Spleen (tissue), 11 donors: Measurements from ENCODE around the gene WDR44. TPM values are rescaled to one million over a fixed set of nuclear protein-coding genes. Genes with fewer than 3 reads are reported as not detected.
A peak's percentile ranks its signal among the peaks of the same experiment; 100 is the strongest.

Experiments used
- DNase-seq: peaks from one replicate; pipeline ENCODE4 v3.0.0-alpha.2; 2020
- H3K27ac ChIP-seq, 8 donors: fragments of 200-600 bp; sonication (generic) in 7 of 8; 1 replicate in 4 of 8; 2 replicates in 4 of 8; pipeline versions ENCODE4 v1.5.0 to v1.8.0; 2016 to 2021; ENCODE audit warnings: inconsistent platforms in 4 of 8, mild to moderate bottlenecking in 4 of 8, moderate library complexity in 1 of 8
- H3K27me3 ChIP-seq, 7 donors: fragments of 200-600 bp; sonication (generic) in 6 of 7; replicated peaks in 1 of 7; 1 replicate in 4 of 7; 2 replicates in 3 of 7; pipeline versions ENCODE4 v1.5.0 to v1.8.0; 2016 to 2021; ENCODE audit warnings: inconsistent platforms in 3 of 7, mild to moderate bottlenecking in 1 of 7
- H3K36me3 ChIP-seq, 6 donors: fragments of 200-600 bp; sonication (generic) in 5 of 6; 1 replicate in 4 of 6; 2 replicates in 2 of 6; pipeline versions ENCODE4 v1.5.0 to v1.8.0; 2016 to 2021; ENCODE audit warnings: inconsistent platforms in 2 of 6
- H3K4me1 ChIP-seq, 6 donors: fragments of 200-600 bp; sonication (generic) in 5 of 6; 1 replicate in 3 of 6; 2 replicates in 3 of 6; pipeline versions ENCODE4 v1.5.0 to v1.8.0; 2016 to 2021; ENCODE audit warnings: inconsistent platforms in 3 of 6
- H3K4me3 ChIP-seq, 8 donors: fragments of 200-600 bp; sonication (generic) in 7 of 8; 1 replicate in 4 of 8; 2 replicates in 4 of 8; pipeline versions ENCODE4 v1.5.0 to v1.8.0; 2016 to 2021; ENCODE audit warnings: inconsistent platforms in 4 of 8, mild to moderate bottlenecking in 4 of 8, moderate library complexity in 2 of 8
- H3K9me3 ChIP-seq, 8 donors: fragments of 200-600 bp; sonication (generic) in 7 of 8; 1 replicate in 4 of 8; 2 replicates in 4 of 8; pipeline versions ENCODE4 v1.5.0 to v1.8.0; 2016 to 2021; ENCODE audit warnings: inconsistent platforms in 4 of 8
- CTCF ChIP-seq, 11 experiments: fragments of 200-600 bp in 7 of 11; fragments of 450-650 bp in 4 of 11; sonication (generic) in 4 of 11; IDR thresholded peaks in 8 of 11; conservative IDR thresholded peaks in 3 of 11; 1 replicate in 7 of 11; 2 replicates in 4 of 11; pipeline versions ENCODE4 v1.4.0 to v1.8.0; 2016 to 2021; ENCODE audit warnings: antibody characterized with exemption in 11 of 11, inconsistent platforms in 4 of 11, mild to moderate bottlenecking in 1 of 11
- POLR2A ChIP-seq, 3 donors: fragments of 450-650 bp; IDR thresholded peaks; one replicate each; pipeline ENCODE4 v1.5.1; 2017; ENCODE audit warnings: antibody characterized with exemption in 3 of 3, mild to moderate bottlenecking in 1 of 3
- POLR2AphosphoS5 ChIP-seq, 3 donors: sonication (generic); formaldehyde crosslinking; IDR thresholded peaks; one replicate each; pipeline ENCODE4 v1.5.1; 2017; ENCODE audit warnings: antibody characterized with exemption in 3 of 3
- WGBS, 5 donors: extraction: QIAGEN DNeasy Blood & Tissue Kit in 3 of 5; methylation state at CpG; one replicate each; pipeline versions ENCODE4 v1.1.5 to v1.1.7; 2013 to 2018; 5-methylcytosine and 5-hydroxymethylcytosine counted together
- intact Hi-C: fragments of 100-400 bp; cut with DNase I; formaldehyde crosslinking; loops from one replicate; pipeline ENCODE4 v1.15.0; 2023; ENCODE audit warnings: low total_unique reads
- polyA plus RNA-seq, 3 donors: library from polyadenylated mRNA; stranded (reverse); fragments of 200-250 nt; gene quantifications; one replicate each; pipeline ENCODE4 v1.2.1, GENCODE V29; 2013
- total RNA-seq, 7 donors: library from RNA; depleted of rRNA in 3 of 7; stranded (reverse); fragments of >200 nt in 3 of 7; fragmentation: NEBNext Ultra II Directional in 4 of 7; extraction: Animal tissue kit (Norgen Biotek cat#: 25700) in 4 of 7; gene quantifications; one replicate each; pipeline versions ENCODE4 v1.1.0 to v1.2.1, GENCODE V29; 2016 to 2021
- donor health status: healthy with polysubstance abuse.
- donor health status: DM: no; HTN: no; CAD: no; lungs with moderate emphysema.
- donor health status: DM: no; HTN: no; CAD: no.
- donor health status: Bipolar disorder and iron deficiency.
- donor health status: healthy.
- donor health status: DM: no; HTN: no; CAD: no.
- donor health status: DM: yes; HTN: yes; CAD: no.

Gene WDR44
- total and polyA plus RNA-seq, 10 donors: 3.5 to 24.5 (median 17.3) TPM

GRCh38 chrX:118437283-118437682 lies 91.4 kb downstream of the WDR44 start:
- H3K9me3 ChIP-seq: no peaks in the 10 kb centered on the region
- H3K4me3 ChIP-seq: no peak overlapping the region
- WGBS, 5 donors: 55 to 87% (median 62%) methylated on average over 1 of the region's 1 CpG
- TF ChIP-seq POLR2AphosphoS5 (IDR thresholded peaks at IDR 0.05) (no peak), CTCF (IDR thresholded peaks at IDR 0.05 in 8 of 11, conservative IDR thresholded peaks at IDR 0.05 in 3 of 11) (no peak), POLR2A (IDR thresholded peaks at IDR 0.05) (no peak)
- H3K27me3 ChIP-seq: no peaks in the 10 kb centered on the region
- H3K4me1 ChIP-seq: no peaks in the 10 kb centered on the region
- H3K27ac ChIP-seq: no peak overlapping the region
- peaks cover 0 to 83% (median 14%) of the 10 kb centered on the region in 6 donors for H3K36me3 ChIP-seq
- no peak for DNase-seq
- intact Hi-C loops: no loop called here

- TF ChIP-seq POLR2A (IDR thresholded peaks at IDR 0.05): no peak
- TF ChIP-seq CTCF (IDR thresholded peaks at IDR 0.05 in 8 of 11, conservative IDR thresholded peaks at IDR 0.05 in 3 of 11): no peak
- TF ChIP-seq POLR2AphosphoS5 (IDR thresholded peaks at IDR 0.05): no peak
- Histone ChIP-seq H3K9me3 (no peaks in the 10 kb centered on the region), H3K4me3 (no peak overlapping the region), H3K27ac (no peak overlapping the region), H3K27me3 (no peaks in the 10 kb centered on the region), H3K36me3 (peaks cover 0 to 67% (median 14%) of the 10 kb centered on the region in 6 donors), H3K4me1 (no peaks in the 10 kb centered on the region)
- WGBS, 5 donors: 59 to 97% (median 84%) methylated on average over 3 of the region's 3 CpGs
- intact Hi-C loops: no loop called here
- DNase-seq: no peak
Measured at GRCh38 chrX:118448273-118448783, 102.4 kb downstream of the WDR44 start.

- Histone ChIP-seq H3K27me3 (no peaks in the 10 kb centered on the region), H3K27ac (no peak overlapping the region), H3K4me1 (no peaks in the 10 kb centered on the region), H3K36me3 (peaks cover 0 to 24% (median 0%) of the 10 kb centered on the region in 6 donors), H3K4me3 (no peak overlapping the region), H3K9me3 (no peaks in the 10 kb centered on the region)
- no peak for DNase-seq
- TF ChIP-seq CTCF (IDR thresholded peaks at IDR 0.05 in 8 of 11, conservative IDR thresholded peaks at IDR 0.05 in 3 of 11) (no peak), POLR2AphosphoS5 (IDR thresholded peaks at IDR 0.05) (no peak), POLR2A (IDR thresholded peaks at IDR 0.05) (no peak)
- intact Hi-C loops: no loop called here
- 72 to 82% (median 75%) methylated on average over 2 to 3 of the region's 3 CpGs for WGBS, 5 donors
Measured at GRCh38 chrX:118455013-118455412, 109.1 kb downstream of the WDR44 start.

GRCh38 chrX:118459494-118459893 lies 113.6 kb downstream of the WDR44 start:
- H3K36me3 ChIP-seq: no peaks in the 10 kb centered on the region
- intact Hi-C loops: no loop called here
- no peaks in the 10 kb centered on the region for H3K27me3 ChIP-seq
- no peak overlapping the region for H3K4me3 ChIP-seq
- no peaks in the 10 kb centered on the region for H3K4me1 ChIP-seq
- WGBS, 5 donors: 2 to 28% (median 11%) methylated on average over 4 of the region's 4 CpGs
- H3K9me3 ChIP-seq: no peaks in the 10 kb centered on the region
- TF ChIP-seq POLR2AphosphoS5 (IDR thresholded peaks at IDR 0.05) (no peak), CTCF (IDR thresholded peaks at IDR 0.05 in 8 of 11, conservative IDR thresholded peaks at IDR 0.05 in 3 of 11) (peak in 6 of 11 experiments; percentile 22 to 45 (median 42)), POLR2A (IDR thresholded peaks at IDR 0.05) (no peak)
- no peak overlapping the region for H3K27ac ChIP-seq
- no peak for DNase-seq
